Mesodermal cell (in vitro differentiated cells): ENCODE measurements around the gene SLC29A4. TPM values are rescaled to one million over a fixed set of nuclear protein-coding genes. Genes with fewer than 3 reads are reported as not detected.
"Not testable (repeated sequence)": the region's sequence is repeated elsewhere in the genome, so short reads cannot be mapped to it uniquely, and the experiment has no call there.

Source experiments
- H3K27ac ChIP-seq: 2 replicates; pipeline ENCODE4 v1.7.0; 2013; ENCODE audit warnings: mild to moderate bottlenecking, low read depth, low read length, moderate library complexity; ENCODE audit not compliant: severe bottlenecking
- H3K36me3 ChIP-seq: 2 replicates; pipeline ENCODE4 v1.7.1; 2013; ENCODE audit warnings: mild to moderate bottlenecking, low read length, moderate library complexity; ENCODE audit not compliant: control insufficient read depth, insufficient read depth
- H3K4me1 ChIP-seq: one replicate; pipeline ENCODE4 v1.7.1; 2013; ENCODE audit warnings: mild to moderate bottlenecking, low read length; ENCODE audit not compliant: insufficient read depth, control insufficient read depth, poor library complexity, severe bottlenecking
- H3K4me3 ChIP-seq: 2 replicates; pipeline ENCODE4 v1.7.0; 2013; ENCODE audit warnings: low read length, control low read depth, mild to moderate bottlenecking; ENCODE audit not compliant: insufficient read depth, poor library complexity, severe bottlenecking; ENCODE audit errors: extremely low read depth
- H3K9me3 ChIP-seq: 2 replicates; pipeline ENCODE4 v1.7.1; 2013; ENCODE audit warnings: mild to moderate bottlenecking, low read length, moderate library complexity; ENCODE audit not compliant: control insufficient read depth
- WGBS, 2 experiments: methylation state at CpG; one replicate each; pipeline ENCODE4 v1.1.5; 2013; ENCODE audit warnings: missing lambda C conversion rate in 2 of 2; ENCODE audit not compliant: insufficient coverage in 2 of 2; 5-methylcytosine and 5-hydroxymethylcytosine counted together
- polyA plus RNA-seq, 2 experiments: library from polyadenylated mRNA; stranded (reverse); fragments of 50-300 nt; gene quantifications; one replicate each; pipeline ENCODE4 v1.2.3, GENCODE V29; 2013

The SLC29A4 gene
- polyA plus RNA-seq (2013, experiment 1 of 2) = 19.6 TPM
- 15.9 TPM for polyA plus RNA-seq (2013, experiment 2 of 2)

GRCh38 chr7:5282543-5283316 is at the start of gene SLC29A4:
SLC29A4 (plus strand) TSS chr7:5282943; CDS start chr7:5287817, 4,874 bp downstream.
- Histone ChIP-seq H3K36me3 (no peaks in the 10 kb centered on the region), H3K27ac (no peak within 1 kb of the TSS)
- WGBS, 2 experiments = 0 to 1% methylated on average over 2 to 17 of the region's 69 CpGs

GRCh38 chr7:5234852-5235831 is 47.6 kb upstream of the SLC29A4 start:
- peaks cover 31% of the 10 kb centered on the region for H3K36me3 ChIP-seq
- no peaks in the 10 kb centered on the region for H3K9me3 ChIP-seq
- no peak overlapping the region for H3K27ac ChIP-seq
- H3K4me1 ChIP-seq = no peaks in the 10 kb centered on the region
- 94 to 95% methylated on average over 17 to 21 of the region's 26 CpGs for WGBS, 2 experiments
- no peak overlapping the region for H3K4me3 ChIP-seq

More at GRCh38 chr7:5282543-5283316, at the start of gene SLC29A4:
- Histone ChIP-seq H3K4me1 (no peaks in the 10 kb centered on the region), H3K4me3 (peak within 1 kb of the TSS; percentile 60), H3K9me3 (no peaks in the 10 kb centered on the region)

- WGBS, 2 experiments = 90 to 94% methylated on average over 17 to 21 of the region's 21 CpGs
- Histone ChIP-seq H3K4me3 (no peak overlapping the region), H3K36me3 (peaks cover 10% of the 10 kb centered on the region), H3K4me1 (no peaks in the 10 kb centered on the region), H3K27ac (no peak overlapping the region), H3K9me3 (no peaks in the 10 kb centered on the region)
These were observed 45.5 kb upstream of the SLC29A4 start for GRCh38 chr7:5237286-5237685.

GRCh38 chr7:5238500-5238899 is 44.2 kb upstream of the SLC29A4 start:
- 89 to 93% methylated on average over 18 to 19 of the region's 19 CpGs for WGBS, 2 experiments
- Histone ChIP-seq H3K4me3 (no peak overlapping the region), H3K4me1 (no peaks in the 10 kb centered on the region), H3K9me3 (no peaks in the 10 kb centered on the region), H3K36me3 (peaks cover 3% of the 10 kb centered on the region), H3K27ac (no peak overlapping the region)

GRCh38 chr7:5243261-5243660 is 39.5 kb upstream of the SLC29A4 start:
- no peaks in the 10 kb centered on the region for H3K4me1 ChIP-seq
- WGBS, 2 experiments = 88 to 93% methylated on average over 11 to 12 of the region's 12 CpGs
- H3K9me3 ChIP-seq = no peaks in the 10 kb centered on the region
- no peak overlapping the region for H3K27ac ChIP-seq
- H3K36me3 ChIP-seq = no peaks in the 10 kb centered on the region
- H3K4me3 ChIP-seq = no peak overlapping the region

GRCh38 chr7:5248201-5248885 is 34.4 kb upstream of the SLC29A4 start:
- Histone ChIP-seq H3K4me3 (no peak overlapping the region), H3K27ac (no peak overlapping the region)
- 89 to 91% methylated on average over 20 to 30 of the region's 31 CpGs for WGBS, 2 experiments

GRCh38 chr7:5250787-5251186 is 32.0 kb upstream of the SLC29A4 start:
- H3K4me1 ChIP-seq, H3K4me3 ChIP-seq, H3K27ac ChIP-seq, H3K36me3 ChIP-seq, H3K9me3 ChIP-seq: not testable (repeated sequence)
- 90 to 92% methylated on average over 8 of the region's 8 CpGs for WGBS, 2 experiments

More at GRCh38 chr7:5248201-5248885, 34.4 kb upstream of the SLC29A4 start:
- no peaks in the 10 kb centered on the region for H3K9me3 ChIP-seq
- H3K4me1 ChIP-seq = no peaks in the 10 kb centered on the region
- H3K36me3 ChIP-seq = no peaks in the 10 kb centered on the region

- H3K4me3 ChIP-seq, H3K4me1 ChIP-seq, H3K9me3 ChIP-seq, H3K27ac ChIP-seq, H3K36me3 ChIP-seq: not testable (repeated sequence)
- 69 to 77% methylated on average over 12 to 13 of the region's 14 CpGs for WGBS, 2 experiments
These were observed 29.2 kb upstream of the SLC29A4 start for GRCh38 chr7:5253529-5253928.

- H3K4me3 ChIP-seq = not testable (repeated sequence)
- WGBS, 2 experiments = 89 to 100% methylated on average over 3 to 4 of the region's 9 CpGs
These were observed 28.4 kb upstream of the SLC29A4 start for GRCh38 chr7:5254371-5254770.

GRCh38 chr7:5255832-5256231 is 26.9 kb upstream of the SLC29A4 start:
- 86 to 100% methylated on average over 2 to 3 of the region's 3 CpGs for WGBS, 2 experiments
- H3K4me3 ChIP-seq = no peak overlapping the region

More at GRCh38 chr7:5254371-5254770, 28.4 kb upstream of the SLC29A4 start:
- H3K4me1 ChIP-seq, H3K36me3 ChIP-seq, H3K27ac ChIP-seq, H3K9me3 ChIP-seq: not testable (repeated sequence)

More at GRCh38 chr7:5255832-5256231, 26.9 kb upstream of the SLC29A4 start:
- Histone ChIP-seq H3K36me3 (no peaks in the 10 kb centered on the region), H3K4me1 (no peaks in the 10 kb centered on the region), H3K27ac (no peak overlapping the region), H3K9me3 (no peaks in the 10 kb centered on the region)
